Measurements from ENCODE around the gene GABRB3. TPM values are rescaled to one million over a fixed set of nuclear protein-coding genes. Genes with fewer than 3 reads are reported as not detected.

GABRB3 gene
- polyA plus RNA-seq, 2 of the 4 experiments (the other 2 are of a cell fraction), result 81.9 to 129 TPM

DNA sequence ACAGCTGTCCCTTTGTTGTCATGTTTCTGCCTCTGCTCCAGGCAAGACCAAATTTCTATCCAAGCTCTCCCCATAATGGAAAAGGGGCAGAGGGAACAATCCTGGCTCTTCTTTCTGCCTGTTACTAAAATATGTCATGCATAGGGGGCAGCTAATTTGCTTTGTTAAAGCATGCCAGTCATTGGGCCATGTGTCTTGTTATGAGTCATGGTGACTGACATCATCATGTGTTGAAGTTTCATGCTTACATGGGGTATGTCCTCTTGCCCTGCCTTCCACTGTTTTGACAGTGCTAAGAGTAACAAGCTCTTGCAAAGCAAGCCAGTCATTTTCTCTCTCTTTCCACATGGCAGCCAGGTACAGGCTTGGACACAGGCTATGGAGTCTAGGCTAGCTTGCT lies 268.9 kb downstream of the GABRB3 start:
- POLR2A ChIA-PET, result no interaction called here
- Histone ChIP-seq H3K4me2 (no peak overlapping the region), H3K4me3 (no peak overlapping the region), H3K4me1 (no peaks in the 10 kb centered on the region), H3K27ac (no peak overlapping the region), H3K9me3 (peaks cover 3% of the 10 kb centered on the region; the same call in 2 of the 3 replicates)
- ATAC-seq, result no peak
- no peak for FAIRE-seq
- TF ChIP-seq FOSL2 (IDR thresholded peaks at IDR 0.05) (no peak), FOSL2 (CRISPR knock-in tag; IDR thresholded peaks at IDR 0.05) (peak; percentile 50; the same call in 1 of the 2 replicates), CEBPB (IDR thresholded peaks at IDR 0.05) (no peak)
- DNase-seq (ENCODE audit: low read depth in 1 of 2, low spot score in 1 of 2), result peak in 1 of 2 experiments; percentile 39
- CTCF ChIA-PET, result interaction anchor here (1.7 kb wide), 1 partner anchor 19 kb away, joined by 5 read pairs; no protein-coding TSS in a partner anchor

Other genes starting within 250 kb of the GABRB3 start
- 74.5 and 91.7 TPM in 2 replicates for gene GABRA5, start 94.0 kb upstream of the GABRB3 start, polyA plus RNA-seq (2011; rRNA removed)
- gene GABRA5, start 94.0 kb upstream of the GABRB3 start, polyA plus RNA-seq (2017; fragmentation: RNase III; extraction: RNeasy Plus Mini Kit Qiagen cat#74134 plus additional on column Dnase treatment), result 79.8 to 89.1 TPM (median 82.0 TPM) in 3 replicates
- gene GABRG3, start 198.1 kb upstream of the GABRB3 start, polyA plus RNA-seq (2011; rRNA removed), result 0.07 and 0.08 TPM in 2 replicates
- 0.18 to 0.25 TPM (median 0.20 TPM) in 3 replicates for gene GABRG3, start 198.1 kb upstream of the GABRB3 start, polyA plus RNA-seq (2017; fragmentation: RNase III; extraction: RNeasy Plus Mini Kit Qiagen cat#74134 plus additional on column Dnase treatment)